Skeletal muscle tissue (tissue), 4 donors: Measurements from ENCODE around the gene RALGPS1. TPM values are rescaled to one million over a fixed set of nuclear protein-coding genes. Genes with fewer than 3 reads are reported as not detected.
A peak's percentile ranks its signal among the peaks of the same experiment; 100 is the strongest.

Experiments used
- H3K27ac ChIP-seq: one replicate; pipeline ENCODE4 v1.7.0; 2013; ENCODE audit warnings: mild to moderate bottlenecking, low read depth, low read length, inconsistent platforms
- H3K27me3 ChIP-seq, 3 donors: one replicate each; pipeline ENCODE4 v1.7.0; 2013; ENCODE audit warnings: low read length in 3 of 3; ENCODE audit not compliant: control insufficient read depth in 3 of 3, insufficient read depth in 3 of 3
- H3K36me3 ChIP-seq, 3 donors: one replicate each; pipeline ENCODE4 v1.7.0; 2013; ENCODE audit warnings: low read length in 3 of 3; ENCODE audit not compliant: control insufficient read depth in 3 of 3, insufficient read depth in 3 of 3
- H3K4me1 ChIP-seq, 3 donors: one replicate each; pipeline ENCODE4 v1.7.0; 2013; ENCODE audit warnings: low read length in 3 of 3, mild to moderate bottlenecking in 3 of 3; ENCODE audit not compliant: control insufficient read depth in 3 of 3, insufficient read depth in 3 of 3
- H3K4me3 ChIP-seq, 3 donors: one replicate each; pipeline ENCODE4 v1.7.0; 2013; ENCODE audit warnings: low read length in 3 of 3
- H3K9ac ChIP-seq, 3 donors: one replicate each; pipeline ENCODE4 v1.7.0; 2013; ENCODE audit warnings: low read length in 3 of 3, mild to moderate bottlenecking in 3 of 3, moderate library complexity in 2 of 3, low read depth in 1 of 3
- H3K9me3 ChIP-seq, 3 donors: one replicate each; pipeline ENCODE4 v1.7.0; 2013; ENCODE audit warnings: low read length in 3 of 3; ENCODE audit not compliant: control insufficient read depth in 3 of 3
- total RNA-seq: library from RNA; depleted of rRNA; stranded (reverse); fragments of >200 nt; gene quantifications from one replicate; pipeline ENCODE4 v1.2.3, GENCODE V29; 2014
- donor health status: Osteomylitis.

Gene RALGPS1
- total RNA-seq, 1 donor from 2014 or later = 9.4 TPM

- H3K9ac ChIP-seq = no peak overlapping the region
- H3K27ac ChIP-seq = no peak overlapping the region
- H3K9me3 ChIP-seq = no peaks in the 10 kb centered on the region
- peaks cover 13 to 27% (median 23%) of the 10 kb centered on the region in 3 donors for H3K4me1 ChIP-seq
- H3K4me3 ChIP-seq = no peak overlapping the region
- no peaks in the 10 kb centered on the region for H3K36me3 ChIP-seq
- no peaks in the 10 kb centered on the region for H3K27me3 ChIP-seq
Observed at GRCh38 chr9:127149463-127150390, 235.1 kb downstream of the RALGPS1 start.

DNA sequence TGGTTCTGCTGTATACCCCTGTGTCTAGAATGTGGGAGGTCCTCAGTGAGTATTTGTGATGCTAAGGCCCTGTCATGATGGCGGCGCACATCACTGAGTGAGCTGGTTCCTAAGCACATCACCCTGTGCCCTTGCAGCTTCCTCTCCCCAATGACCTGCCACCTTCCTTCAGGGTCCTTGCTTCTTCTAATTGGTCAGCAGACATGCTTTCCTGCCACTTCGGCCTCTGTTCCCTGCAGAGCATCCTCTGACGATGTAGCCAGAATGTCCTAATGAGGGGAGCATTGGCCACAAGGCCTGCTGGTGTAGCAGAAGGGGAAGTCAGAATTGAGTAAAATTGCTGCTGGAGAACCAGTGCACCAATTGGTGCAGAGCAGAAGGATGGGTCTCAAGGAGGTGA, 238.9 kb downstream of the RALGPS1 start:
- H3K9me3 ChIP-seq = no peaks in the 10 kb centered on the region
- H3K9ac ChIP-seq = peak overlapping the region in 1 of 3 donors; percentile 35
- H3K4me1 ChIP-seq = peaks cover 15 to 29% (median 24%) of the 10 kb centered on the region in 3 donors
- H3K4me3 ChIP-seq = no peak overlapping the region
- H3K27me3 ChIP-seq = no peaks in the 10 kb centered on the region
- no peaks in the 10 kb centered on the region for H3K36me3 ChIP-seq
- no peak overlapping the region for H3K27ac ChIP-seq

DNA sequence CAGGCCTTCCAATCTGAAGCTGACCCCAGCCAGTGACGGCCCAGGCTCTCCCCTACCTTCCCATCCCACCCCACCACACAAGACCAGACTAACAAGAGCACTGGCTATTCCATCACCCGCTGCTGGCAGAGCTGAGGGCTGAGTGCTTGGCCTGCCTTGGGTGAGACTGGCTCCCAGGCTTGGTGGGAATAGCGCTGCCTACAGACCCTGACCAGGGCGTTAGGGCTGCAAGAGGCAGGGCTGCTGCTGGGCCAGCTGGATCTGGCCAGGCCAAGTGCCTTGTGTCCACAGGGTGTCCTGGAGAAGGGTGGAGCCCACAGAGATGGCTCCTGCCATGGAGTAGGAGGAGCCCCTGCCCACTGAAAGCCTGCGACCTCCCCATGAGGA, 239.4 kb downstream of the RALGPS1 start:
- Histone ChIP-seq H3K36me3 (no peaks in the 10 kb centered on the region), H3K9ac (peak overlapping the region in 2 of 3 donors; percentile 57 to 74), H3K4me3 (no peak overlapping the region), H3K27ac (peak overlapping the region; percentile 76), H3K9me3 (no peaks in the 10 kb centered on the region), H3K27me3 (no peaks in the 10 kb centered on the region), H3K4me1 (peaks cover 18 to 31% (median 26%) of the 10 kb centered on the region in 3 donors)

- no peaks in the 10 kb centered on the region for H3K36me3 ChIP-seq
- peaks cover 23 to 36% (median 32%) of the 10 kb centered on the region in 3 donors for H3K4me1 ChIP-seq
- H3K27me3 ChIP-seq = no peaks in the 10 kb centered on the region
- peak overlapping the region; percentile 9 to 48 (median 41) for H3K4me3 ChIP-seq
- peak overlapping the region; percentile 76 for H3K27ac ChIP-seq
- H3K9ac ChIP-seq = peak overlapping the region; percentile 52 to 74 (median 57)
- no peaks in the 10 kb centered on the region for H3K9me3 ChIP-seq
Observed at GRCh38 chr9:127154390-127155191, 240.0 kb downstream of the RALGPS1 start.

DNA sequence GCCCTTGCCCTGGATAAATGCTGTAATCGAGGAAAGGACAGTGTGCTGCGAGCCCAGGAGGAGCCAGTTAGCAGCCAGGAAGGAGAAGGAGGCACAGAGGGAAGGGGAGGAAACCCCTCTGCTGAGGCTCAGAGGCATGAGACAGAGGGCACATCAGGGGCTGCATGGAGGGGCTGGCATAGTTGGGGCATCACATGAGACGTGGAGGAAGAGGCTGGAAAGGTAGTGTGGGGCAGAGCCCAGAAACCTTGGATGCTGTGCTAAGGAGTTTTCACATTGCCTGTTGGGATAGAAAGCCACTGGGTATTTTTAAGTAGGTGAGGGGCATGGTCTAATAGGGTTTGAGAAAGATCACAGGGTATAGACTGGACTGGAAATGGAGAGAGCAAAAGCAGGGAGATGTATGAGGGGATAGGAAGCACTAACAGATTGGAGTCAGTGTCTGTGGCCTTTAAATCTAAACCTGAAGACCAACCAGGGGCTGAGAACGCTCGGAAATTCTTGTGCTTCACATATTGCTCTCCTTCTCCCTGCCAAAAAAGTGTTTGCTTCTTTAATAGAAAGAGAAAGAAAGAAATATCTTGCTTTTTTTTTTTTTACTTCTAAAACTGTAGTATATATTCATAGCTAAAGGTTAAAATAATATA, 240.9 kb downstream of the RALGPS1 start:
- Histone ChIP-seq H3K27ac (peak overlapping the region; percentile 76), H3K9me3 (no peaks in the 10 kb centered on the region), H3K36me3 (no peaks in the 10 kb centered on the region), H3K9ac (peak overlapping the region; percentile 52 to 74 (median 57)), H3K27me3 (no peaks in the 10 kb centered on the region), H3K4me3 (peak overlapping the region in 1 of 3 donors; percentile 41), H3K4me1 (peaks cover 28 to 40% (median 40%) of the 10 kb centered on the region in 3 donors)

DNA sequence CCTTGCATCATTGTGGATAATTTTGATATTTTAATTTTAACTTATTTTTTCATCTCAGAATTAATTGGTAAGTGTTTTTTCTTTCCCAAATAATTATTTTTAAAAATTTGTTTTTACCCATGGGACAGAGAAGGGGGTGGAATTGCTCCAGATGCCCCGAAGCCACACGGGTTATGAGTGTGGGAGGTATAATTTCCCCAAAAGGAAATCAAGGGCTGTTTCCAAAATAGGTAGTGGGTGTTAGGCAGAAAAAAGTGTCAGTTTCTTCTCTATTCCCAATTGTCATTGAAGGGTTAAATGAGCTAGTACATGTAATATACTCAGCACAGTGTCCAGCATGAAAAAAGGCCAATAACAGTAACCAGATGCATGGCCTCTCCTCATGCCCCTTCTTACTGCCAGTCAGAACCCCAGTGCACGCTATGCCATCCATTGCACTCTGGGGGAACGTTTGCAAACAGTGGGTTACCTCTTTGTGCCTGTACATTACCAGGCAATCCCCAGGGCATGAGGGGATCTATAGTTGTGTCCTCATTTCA, 244.3 kb downstream of the RALGPS1 start:
- H3K27ac ChIP-seq = peak overlapping the region; percentile 57
- no peaks in the 10 kb centered on the region for H3K9me3 ChIP-seq
- no peaks in the 10 kb centered on the region for H3K36me3 ChIP-seq
- H3K4me1 ChIP-seq = peaks cover 46 to 57% (median 48%) of the 10 kb centered on the region in 3 donors
- H3K4me3 ChIP-seq = no peak overlapping the region
- no peak overlapping the region for H3K9ac ChIP-seq
- no peaks in the 10 kb centered on the region for H3K27me3 ChIP-seq

- Histone ChIP-seq H3K36me3 (no peaks in the 10 kb centered on the region), H3K27me3 (no peaks in the 10 kb centered on the region), H3K27ac (peak overlapping the region; percentile 57), H3K4me1 (peaks cover 41 to 52% (median 43%) of the 10 kb centered on the region in 3 donors), H3K9ac (peak overlapping the region in 1 of 3 donors; percentile 68), H3K4me3 (no peak overlapping the region), H3K9me3 (no peaks in the 10 kb centered on the region)
Observed at GRCh38 chr9:127159325-127159801, 244.8 kb downstream of the RALGPS1 start.

DNA sequence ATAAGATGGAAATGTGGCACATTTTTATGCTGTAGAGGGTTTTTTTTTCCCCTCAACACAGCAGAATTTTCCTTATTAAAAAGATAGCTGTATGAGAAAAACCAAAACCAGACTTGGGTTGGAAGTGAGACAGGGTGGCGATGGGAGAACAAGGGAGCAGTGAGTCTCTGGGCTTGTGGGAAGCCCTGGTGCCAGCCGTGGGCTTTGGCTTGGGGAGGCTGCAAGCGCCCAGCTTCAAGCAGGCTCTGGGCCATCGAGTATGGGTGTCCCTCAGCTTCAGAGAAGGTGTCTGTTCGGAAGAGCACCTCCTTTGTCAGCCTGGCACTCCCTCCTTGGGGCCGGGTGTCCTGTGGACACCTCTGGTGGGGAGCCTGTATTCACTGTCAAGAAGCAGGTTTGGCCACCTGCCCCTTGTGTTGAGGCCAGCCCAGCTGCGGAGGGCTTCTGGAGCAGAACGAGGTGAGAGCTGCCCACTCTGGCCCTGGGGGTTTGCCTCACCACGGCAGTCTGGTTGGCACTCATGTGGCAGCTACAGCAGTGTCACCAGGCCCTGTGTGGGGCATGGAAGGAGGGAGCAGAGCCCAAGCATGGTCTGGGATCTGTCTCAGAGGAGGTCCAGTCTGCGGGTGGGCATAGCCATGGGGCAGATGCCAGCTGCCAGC, 245.5 kb downstream of the RALGPS1 start:
- Histone ChIP-seq H3K4me1 (peaks cover 35 to 45% (median 36%) of the 10 kb centered on the region in 3 donors), H3K36me3 (no peaks in the 10 kb centered on the region), H3K9ac (peak overlapping the region in 2 of 3 donors; percentile 23 to 60), H3K9me3 (no peaks in the 10 kb centered on the region), H3K27me3 (no peaks in the 10 kb centered on the region), H3K27ac (peak overlapping the region; percentile 55), H3K4me3 (no peak overlapping the region)

DNA sequence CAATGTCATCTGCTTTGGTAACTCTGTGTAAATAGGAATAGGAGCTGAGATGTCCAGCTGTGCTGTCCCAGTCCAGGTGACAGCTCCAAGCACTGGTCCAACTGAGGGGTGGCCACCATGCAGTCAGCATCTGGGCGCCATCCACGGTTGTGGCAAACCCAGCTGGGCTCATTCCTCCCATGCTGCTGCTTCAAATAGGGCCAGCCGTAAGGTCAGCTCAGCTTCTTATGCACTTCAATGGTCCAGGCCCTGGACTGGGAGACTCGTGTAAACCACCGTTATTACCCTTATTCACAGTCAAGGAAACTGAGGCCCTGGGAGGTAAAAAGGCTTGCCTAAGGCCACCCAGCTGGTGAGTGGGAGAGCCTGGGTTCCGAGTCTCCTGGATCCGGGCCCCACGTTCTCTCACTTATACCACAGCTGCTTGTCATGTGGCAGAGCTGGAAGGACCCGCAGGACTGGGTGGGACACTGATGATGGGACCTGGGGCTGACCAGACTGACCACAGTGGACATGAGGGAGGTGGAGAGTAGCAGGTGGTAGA, 246.6 kb downstream of the RALGPS1 start:
- H3K4me1 ChIP-seq = peaks cover 31 to 39% (median 31%) of the 10 kb centered on the region in 3 donors
- H3K9ac ChIP-seq = no peak overlapping the region
- H3K27me3 ChIP-seq = no peaks in the 10 kb centered on the region
- H3K9me3 ChIP-seq = no peaks in the 10 kb centered on the region
- H3K36me3 ChIP-seq = no peaks in the 10 kb centered on the region
- no peak overlapping the region for H3K4me3 ChIP-seq
- H3K27ac ChIP-seq = no peak overlapping the region
